Stimulated activated naive CD8-positive, alpha-beta T cell treated with anti-CD3 and anti-CD28 coated beads, Interleukin-15, Interleukin-2, amounts not matched to agents 100 U/mL and 50 U/mL, for 24 hours (primary cell): ENCODE measurements around the gene STKLD1.

Experiments
- ATAC-seq: fragments of 150-1000 bp; cut with Tn5 transposase; one replicate; pipeline ENCODE4 v1.10.0; 2021
- DNase-seq: peaks from one replicate; pipeline ENCODE4 v3.0.0; 2021

STKLD1 gene

DNA sequence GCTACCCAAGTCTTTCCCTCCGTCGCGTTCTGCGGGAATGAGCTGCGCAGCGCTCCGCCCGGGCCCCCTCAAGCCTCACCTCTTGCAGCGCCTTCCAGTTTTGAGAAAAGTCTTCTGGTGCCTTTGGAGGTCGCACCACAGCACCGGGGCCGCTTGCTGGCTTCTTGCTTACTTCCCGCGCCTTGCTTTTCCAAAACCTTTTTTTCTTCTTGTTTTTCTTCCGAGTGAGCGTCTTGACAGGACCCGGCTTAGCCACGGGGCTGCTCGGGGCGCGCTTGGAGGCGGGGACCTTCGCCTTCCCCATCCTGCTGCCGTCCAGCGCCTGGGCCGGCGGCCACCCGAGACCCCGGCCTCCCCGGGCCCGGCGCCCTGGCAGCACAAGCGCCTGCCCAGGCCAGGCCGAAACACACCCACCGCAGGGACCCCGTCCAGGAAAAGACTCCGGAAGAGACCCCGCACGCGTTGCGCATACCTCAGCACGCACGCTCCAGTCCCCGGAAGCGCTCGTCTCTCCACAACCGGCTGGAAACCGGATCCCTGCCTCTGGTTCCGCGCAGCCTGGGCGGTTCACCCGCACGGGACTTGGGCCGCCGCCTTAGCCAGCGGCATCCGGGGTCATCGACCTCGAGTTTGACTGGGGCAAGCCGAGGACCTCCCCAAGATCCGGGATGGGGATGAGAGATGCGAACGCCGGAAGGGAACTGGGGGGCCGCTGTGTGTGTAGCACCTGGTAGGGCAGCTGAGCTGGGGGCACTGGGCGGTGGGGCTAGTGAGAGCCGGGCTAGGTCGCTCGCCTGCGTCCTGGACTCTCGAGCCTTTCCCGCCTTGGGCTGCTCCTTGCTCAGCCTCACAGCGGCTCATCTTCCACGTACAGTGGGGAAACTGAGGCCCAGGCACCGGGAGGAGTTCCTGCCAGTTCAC is 41.6 kb downstream of the STKLD1 start, which contains the start of gene REXO4:
TSS of gene REXO4 (minus strand) at position 470 of the 921 bp plus-strand sequence. CDS start at position 304, 166 bp downstream.
- ATAC-seq, result peak; percentile 88
- peak; percentile 89 for DNase-seq

DNA sequence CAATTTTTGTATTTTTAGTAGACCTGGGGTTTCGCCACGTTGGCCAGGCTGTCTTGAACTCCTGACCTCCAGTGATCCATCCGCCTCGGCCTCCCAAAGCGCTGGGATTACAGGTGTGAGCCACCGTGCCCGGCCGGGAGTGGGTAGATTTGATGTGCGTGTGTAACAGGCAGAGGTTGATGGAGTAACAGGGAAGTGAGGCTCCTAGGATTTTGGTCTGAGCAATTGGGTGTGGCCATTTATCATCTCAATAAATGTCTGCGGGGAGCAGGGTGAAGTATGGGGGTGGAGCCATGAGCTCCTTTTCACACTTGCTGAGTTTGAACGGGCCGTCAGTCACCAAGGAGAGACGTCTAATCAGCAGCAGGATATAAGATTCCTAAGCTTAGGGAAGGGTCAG is 42.8 kb downstream of the STKLD1 start:
- DNase-seq, result no peak
- ATAC-seq, result no peak

DNA sequence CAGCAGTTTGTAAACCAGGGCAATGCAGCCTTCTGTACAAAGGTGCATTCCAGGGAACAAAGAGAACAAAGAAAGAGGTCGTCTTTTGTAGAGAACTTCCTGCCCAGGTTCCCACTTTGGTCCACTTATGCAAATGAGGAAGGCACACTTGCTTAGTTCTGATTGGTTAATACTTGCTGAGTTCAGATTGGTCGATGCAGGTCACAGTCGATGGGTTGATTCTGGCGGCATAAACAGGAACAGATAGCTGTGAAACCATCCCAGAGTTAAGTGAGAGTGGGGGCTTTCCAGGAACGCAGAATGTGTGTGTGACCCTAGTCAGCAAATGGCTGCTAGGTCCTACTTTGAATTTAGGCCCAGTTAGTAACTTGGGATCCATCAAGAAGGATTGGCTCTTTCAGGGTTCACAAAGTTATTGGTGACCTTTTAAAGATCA is 44.2 kb downstream of the STKLD1 start:
- ATAC-seq, result no peak
- DNase-seq, result no peak

DNA sequence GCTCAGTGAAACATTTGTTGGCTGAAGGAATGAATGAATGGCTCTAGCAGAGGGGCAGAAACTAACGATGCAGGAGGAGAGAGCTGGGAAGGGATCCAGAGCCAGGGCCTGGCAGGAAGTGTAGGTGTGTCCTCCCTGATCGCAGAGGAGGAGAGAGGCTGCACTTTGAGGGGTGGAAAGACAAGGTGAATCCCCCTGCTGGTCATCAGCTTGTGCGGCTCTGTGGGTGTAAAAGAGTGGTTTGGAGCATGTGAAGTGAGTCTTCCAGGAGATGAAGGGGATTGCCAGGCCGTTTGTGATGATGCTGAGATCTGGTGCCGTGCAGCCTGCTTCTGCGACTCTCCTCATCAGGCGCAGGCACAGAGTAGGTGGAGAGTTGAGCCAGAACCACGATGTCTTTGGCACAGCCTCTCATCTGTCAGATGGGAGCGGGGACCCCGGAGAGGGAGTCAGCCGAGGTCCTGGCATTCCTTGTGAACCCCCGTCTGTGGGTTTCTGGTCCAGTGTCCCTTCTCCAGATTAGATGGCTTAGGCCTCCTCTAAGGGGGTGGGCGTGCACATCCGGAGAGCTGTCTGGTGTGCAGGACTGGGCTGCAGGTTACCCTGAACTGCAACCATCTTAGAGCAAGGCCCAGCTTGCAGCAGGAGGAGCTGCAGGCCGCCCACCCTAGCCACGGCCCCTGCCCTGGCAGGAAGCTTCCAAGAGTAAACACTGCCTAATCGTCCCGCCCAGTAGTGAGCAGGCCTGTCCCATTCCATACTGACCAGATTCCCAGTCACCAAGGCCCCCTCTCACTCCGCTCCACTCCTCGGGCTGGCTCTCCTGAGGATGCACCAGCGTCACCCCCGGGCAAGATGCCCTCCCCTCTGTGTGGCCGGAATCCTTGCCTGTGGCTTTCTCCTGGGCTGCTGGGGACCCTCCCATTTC is 45.7 kb downstream of the STKLD1 start, which contains the start of gene ADAMTS13:
TSS of gene ADAMTS13 (plus strand) at position 753 of the 928 bp plus-strand sequence. CDS start at position 830, 77 bp downstream.
- peak; percentile 71 for DNase-seq
- ATAC-seq, result peak; percentile 68

DNA sequence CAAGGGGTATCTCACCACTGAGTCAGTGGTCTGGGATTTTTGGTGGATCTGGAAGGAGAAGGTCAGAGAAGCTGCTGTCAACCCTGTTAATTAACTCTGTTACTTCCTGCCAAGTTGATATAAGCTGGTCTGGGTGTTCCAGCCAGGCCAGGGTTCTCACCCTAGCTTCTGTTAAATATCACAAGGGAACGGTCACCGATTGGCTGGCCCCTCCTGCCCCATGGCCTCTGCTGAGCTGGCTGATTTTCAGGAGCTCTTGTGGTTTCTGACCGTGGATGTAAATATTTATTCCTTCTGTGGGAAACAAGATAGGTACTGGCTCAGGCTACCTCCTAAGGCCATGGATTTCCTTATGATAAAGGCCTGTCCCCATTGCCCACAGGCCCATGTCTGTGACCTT is 47.0 kb downstream of the STKLD1 start:
- DNase-seq (no peak), ATAC-seq (no peak)

DNA sequence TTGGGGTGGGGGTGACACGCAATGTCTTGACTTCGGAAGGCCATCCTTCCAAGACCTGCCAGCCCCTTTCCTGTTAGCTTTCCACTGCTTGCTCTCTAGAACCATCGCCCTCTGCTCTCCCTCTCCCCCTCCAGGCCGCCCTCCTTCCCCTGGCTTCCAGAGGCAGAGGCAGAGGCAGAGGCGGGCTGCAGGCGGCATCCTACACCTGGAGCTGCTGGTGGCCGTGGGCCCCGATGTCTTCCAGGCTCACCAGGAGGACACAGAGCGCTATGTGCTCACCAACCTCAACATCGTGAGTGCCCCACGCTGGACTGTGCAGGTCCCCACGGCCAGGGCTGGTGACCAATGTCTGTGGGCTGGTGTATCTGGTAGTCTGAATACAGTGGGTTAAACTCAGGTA is 48.0 kb downstream of the STKLD1 start:
- ATAC-seq, result no peak

DNA sequence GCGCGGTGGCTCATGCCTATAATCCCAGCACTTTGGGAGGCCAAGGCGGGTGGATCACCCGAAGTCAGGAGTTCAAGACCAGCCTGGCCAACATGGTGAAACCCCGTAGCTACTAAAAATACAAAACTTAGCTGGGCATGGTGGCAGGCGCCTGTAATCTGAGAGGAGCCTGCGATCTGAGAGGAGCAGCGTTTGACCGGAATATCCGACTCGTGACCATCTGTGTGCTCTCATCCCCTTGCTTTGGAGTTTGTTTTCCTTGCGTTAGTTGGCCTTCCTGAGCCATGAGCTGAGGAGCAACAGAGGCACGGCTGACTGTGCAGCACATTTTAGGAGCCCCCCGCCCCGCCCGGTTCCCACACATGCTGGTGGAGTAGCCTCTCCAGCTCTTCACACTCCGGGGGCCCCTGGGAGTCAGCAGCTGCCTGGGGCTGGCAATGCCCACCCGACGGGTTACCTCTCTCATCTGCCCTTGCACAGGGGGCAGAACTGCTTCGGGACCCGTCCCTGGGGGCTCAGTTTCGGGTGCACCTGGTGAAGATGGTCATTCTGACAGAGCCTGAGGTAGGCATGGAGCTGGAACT is 49.0 kb downstream of the STKLD1 start:
- no peak for ATAC-seq
- DNase-seq, result no peak

More for the DNA sequence above, 48.0 kb downstream of the STKLD1 start:
- no peak for DNase-seq

DNA sequence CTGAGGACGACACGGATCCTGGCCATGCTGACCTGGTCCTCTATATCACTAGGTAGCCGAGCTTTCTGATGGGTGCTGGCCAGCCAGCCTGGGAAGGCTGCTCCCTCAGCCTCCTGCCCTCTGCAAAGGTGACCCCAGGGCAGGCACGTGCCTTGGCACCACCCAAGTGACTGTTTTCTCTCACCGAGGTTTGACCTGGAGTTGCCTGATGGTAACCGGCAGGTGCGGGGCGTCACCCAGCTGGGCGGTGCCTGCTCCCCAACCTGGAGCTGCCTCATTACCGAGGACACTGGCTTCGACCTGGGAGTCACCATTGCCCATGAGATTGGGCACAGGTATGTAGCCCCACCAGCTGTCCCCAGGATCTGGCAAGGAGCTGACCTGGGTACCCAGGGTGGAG is 49.8 kb downstream of the STKLD1 start:
- DNase-seq (no peak), ATAC-seq (no peak)

DNA sequence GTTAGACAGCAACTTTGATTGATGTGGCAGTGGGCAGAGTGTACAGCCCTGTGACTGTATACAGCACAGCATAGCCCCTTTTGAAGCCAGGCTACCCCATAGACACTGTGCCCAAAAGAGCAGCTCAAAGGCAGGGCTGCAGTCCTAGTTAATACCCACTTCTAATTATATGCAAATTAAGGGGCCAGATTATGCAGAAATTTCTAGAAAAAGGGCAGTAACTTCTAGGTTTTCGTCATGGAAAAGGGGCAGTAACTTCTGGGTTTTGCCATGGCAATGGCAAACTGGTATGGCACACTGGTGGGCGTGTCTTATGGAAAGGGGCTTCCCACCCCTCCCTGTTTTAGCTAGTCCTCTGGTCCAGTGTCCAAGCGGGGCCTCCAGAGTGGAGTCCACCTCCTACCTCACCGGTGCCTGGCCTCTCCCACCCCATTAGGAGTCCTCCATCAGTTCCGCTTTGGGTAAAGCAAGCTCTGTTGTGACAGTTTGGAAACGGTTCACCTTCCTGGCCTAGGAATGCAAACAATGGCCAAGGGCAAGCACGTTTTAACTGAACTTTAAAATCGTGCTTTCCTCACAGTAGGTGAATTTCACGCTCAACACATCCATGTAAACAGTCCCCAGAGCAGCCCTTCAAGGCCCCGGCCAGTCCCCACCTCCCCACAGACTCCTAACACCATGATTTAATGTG is 51.6 kb downstream of the STKLD1 start:
- no peak for ATAC-seq
- no peak for DNase-seq

DNA sequence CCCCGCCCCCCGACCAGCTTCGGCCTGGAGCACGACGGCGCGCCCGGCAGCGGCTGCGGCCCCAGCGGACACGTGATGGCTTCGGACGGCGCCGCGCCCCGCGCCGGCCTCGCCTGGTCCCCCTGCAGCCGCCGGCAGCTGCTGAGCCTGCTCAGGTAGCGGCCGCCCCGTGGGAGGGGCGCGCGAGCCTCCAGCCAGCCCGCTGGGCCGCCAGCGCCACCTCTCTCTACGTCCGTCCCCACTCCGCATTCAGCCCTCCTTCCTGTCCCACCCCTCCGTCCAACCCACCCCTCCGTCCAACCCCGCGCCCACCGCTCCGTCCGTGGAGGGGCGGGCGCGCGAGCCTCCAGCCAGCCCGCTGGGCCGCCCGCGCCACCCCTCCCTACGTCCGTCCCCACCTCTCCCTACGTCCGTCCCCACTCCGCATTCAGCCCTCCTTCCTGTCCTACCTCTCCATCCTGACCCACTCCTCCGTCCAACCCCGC is 52.5 kb downstream of the STKLD1 start:
- DNase-seq (no peak), ATAC-seq (no peak)

DNA sequence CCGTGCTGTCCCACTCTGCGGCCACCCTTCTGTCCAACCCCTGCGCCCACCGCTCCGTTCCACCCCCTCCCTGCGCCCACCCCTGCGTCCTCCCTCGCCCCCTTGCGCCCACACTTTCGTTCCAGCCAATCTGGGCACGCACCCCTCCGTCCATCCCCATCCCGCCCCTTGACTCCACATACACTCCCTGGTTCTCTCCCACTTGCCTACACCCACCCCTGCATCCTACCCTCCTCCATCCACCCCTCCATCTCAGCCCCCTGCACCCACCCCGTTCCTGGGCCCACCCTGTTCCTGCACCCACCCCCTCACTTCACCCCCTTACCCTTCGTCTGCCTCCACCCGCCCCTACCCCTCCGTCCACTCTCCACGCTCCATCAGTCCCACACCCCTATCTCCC is 53.0 kb downstream of the STKLD1 start:
- ATAC-seq, result no peak

DNA sequence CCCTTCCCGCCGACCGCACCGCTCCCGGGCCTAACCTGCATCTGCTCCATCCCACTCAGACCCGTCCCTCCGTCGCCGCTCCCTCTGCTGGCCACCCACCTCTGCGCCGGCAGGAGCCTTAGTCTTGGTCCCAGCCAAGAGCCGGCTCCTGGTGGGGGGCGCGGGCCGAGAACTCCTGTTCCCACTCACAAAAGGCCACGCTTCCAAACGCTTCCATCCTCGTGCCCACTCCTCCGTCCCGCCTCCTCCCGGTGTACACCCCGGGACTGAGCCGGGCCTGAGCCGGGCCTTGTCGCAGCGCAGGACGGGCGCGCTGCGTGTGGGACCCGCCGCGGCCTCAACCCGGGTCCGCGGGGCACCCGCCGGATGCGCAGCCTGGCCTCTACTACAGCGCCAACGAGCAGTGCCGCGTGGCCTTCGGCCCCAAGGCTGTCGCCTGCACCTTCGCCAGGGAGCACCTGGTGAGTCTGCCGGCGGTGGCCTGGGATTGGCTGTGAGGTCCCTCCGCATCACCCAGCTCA is 53.5 kb downstream of the STKLD1 start:
- DNase-seq (peak; percentile 46), ATAC-seq (no peak)

More for the DNA sequence above, 53.0 kb downstream of the STKLD1 start:
- no peak for DNase-seq

DNA sequence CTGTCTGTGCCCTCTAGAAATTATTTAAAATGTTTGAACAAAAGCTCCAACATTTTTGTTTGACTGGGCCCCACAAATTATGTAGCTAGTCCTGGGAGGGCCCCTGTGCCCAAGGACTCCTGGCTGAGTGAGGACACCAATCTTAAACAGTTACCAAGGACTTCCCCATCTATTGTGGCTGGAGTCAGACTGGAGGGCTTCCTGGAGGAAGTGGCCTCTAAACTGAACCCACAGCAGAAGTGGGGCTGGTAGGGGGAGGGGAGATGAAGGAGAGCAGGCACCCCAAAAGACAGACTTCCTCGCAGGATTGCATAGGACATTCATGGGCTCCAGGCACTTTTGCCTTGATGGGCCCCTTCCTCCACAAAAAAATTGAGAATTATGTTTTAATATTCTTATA is 54.1 kb downstream of the STKLD1 start:
- ATAC-seq, result no peak
- no peak for DNase-seq

DNA sequence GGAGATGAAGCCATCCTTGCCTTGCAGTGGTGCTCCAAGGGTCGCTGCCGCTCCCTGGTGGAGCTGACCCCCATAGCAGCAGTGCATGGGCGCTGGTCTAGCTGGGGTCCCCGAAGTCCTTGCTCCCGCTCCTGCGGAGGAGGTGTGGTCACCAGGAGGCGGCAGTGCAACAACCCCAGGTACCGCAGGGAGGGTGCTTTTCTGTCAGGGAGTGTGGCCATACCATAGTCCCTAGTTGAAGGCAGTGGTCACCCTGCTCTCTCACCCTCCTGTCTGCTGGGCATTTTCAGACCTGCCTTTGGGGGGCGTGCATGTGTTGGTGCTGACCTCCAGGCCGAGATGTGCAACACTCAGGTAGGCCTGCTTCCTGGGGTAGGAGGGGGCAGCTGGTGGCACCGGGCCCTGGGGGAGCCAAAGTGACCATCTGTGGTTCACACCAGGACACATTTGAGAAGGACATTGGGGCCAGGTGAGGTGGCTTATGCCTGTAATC is 57.2 kb downstream of the STKLD1 start:
- ATAC-seq, result no peak
- DNase-seq, result no peak

DNA sequence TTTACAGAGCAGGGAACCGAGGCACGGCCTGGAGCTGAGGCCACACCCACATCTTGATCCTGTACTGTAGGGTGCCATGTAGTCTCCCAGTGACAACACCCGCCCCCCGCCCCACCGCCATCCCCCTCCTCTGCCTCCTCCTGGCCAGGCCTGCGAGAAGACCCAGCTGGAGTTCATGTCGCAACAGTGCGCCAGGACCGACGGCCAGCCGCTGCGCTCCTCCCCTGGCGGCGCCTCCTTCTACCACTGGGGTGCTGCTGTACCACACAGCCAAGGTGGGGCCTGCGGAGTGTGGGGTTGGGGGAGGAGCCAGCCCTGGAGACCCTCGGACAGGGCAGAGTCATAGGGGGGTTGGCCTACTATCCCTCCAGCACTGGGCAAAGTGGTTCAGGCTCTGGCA is 60.5 kb downstream of the STKLD1 start:
- no peak for DNase-seq
- no peak for ATAC-seq

DNA sequence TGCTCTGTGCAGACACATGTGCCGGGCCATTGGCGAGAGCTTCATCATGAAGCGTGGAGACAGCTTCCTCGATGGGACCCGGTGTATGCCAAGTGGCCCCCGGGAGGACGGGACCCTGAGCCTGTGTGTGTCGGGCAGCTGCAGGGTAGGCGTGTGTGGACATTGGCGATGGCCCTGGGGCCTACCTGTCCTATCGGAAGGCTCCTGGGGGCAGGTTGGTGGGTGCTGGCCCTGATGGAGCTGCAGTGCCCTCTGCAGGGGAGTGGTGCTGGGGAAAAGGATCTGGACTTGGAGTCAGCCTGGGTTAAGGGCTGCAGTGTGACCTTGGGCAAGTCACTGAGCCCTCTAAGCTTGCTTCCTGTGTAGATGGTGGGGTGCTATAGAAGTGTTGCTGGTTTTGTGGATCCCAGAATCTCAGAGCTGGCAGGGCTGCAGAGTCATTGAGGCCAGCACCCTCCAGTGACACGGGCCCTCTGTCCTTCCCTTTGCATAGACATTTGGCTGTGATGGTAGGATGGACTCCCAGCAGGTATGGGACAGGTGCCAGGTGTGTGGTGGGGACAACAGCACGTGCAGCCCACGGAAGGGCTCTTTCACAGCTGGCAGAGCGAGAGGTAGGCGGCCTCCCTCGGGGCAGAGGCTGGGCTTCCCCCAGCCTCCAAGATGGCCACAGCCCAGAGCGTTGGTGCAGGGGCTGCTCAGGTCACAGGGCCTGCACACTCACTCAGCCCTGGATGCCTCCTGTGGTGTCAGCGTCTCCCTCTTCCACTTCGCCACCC is 61.8 kb downstream of the STKLD1 start:
- DNase-seq (no peak), ATAC-seq (no peak)

DNA sequence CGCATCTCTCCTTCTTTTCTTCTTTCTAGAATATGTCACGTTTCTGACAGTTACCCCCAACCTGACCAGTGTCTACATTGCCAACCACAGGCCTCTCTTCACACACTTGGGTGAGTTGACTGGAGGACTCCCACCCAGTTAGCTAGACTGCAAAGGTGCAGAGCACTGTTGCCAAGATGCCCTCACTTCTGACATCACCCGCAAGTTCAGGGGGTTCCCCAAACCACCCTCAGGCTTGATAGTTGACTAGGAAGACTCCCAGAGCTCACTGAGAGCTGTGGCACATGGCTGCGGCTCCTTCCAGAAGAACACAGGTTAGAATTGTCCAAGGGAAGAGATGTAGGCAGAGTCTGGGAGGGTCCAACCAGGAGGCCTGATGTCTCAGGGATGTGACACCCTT is 63.2 kb downstream of the STKLD1 start:
- ATAC-seq (peak; percentile 50), DNase-seq (no peak)

DNA sequence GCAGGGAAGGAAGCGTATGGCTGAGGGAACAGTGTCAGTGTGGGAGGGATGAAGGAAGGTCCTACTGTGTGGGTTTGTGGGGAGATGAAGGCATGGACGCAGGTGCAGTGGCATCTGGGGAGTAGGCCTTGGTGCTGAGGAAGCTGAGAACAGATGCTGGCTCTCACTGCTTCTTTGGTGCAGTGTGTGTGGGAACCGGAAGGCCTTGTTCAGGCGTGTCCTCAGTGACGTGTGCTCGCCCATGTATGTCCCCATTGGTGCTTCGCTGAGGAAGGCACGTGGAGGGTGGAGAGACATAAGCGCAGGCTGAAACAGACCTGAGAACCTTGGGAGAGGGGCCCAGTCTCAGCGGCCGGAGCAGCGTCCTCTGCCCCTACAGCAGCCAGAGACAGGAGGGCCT is 64.7 kb downstream of the STKLD1 start:
- no peak for DNase-seq
- no peak for ATAC-seq

DNA sequence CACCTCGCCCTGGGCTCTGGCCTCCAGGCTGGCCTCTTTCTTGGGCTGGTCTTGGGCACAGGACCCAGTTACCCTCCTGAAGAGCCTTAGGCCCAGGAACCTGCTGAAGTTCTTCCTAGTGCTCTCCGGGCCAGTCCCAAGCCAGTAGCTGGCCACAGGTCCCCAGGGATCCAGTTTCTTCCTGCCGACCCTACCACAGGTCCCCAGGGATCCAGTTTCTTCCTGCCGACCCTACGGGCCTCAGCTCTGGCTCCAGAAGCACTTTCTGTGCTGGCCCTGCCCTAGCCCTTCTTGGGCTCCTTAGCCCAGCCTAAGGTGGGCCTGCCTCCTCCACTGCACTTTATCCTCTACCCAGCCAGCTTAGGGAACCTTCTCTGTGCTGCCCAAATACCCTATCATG is 65.4 kb downstream of the STKLD1 start:
- DNase-seq, result no peak
- ATAC-seq, result no peak

DNA sequence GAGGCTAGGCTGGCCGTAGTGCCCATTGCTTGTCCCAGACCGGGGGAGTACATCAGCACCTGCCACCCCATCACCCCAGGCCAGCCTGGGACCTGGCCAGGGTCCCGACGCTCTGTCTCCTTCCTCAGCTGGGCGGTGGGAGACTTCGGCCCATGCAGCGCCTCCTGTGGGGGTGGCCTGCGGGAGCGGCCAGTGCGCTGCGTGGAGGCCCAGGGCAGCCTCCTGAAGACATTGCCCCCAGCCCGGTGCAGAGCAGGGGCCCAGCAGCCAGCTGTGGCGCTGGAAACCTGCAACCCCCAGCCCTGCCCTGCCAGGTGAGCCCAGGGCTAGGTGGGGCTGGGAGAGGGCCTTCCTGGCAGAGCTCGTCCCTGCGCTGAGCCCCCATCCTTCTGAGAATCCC is 67.1 kb downstream of the STKLD1 start:
- ATAC-seq, result no peak
- no peak for DNase-seq
